ENCODE measurements around the gene IGFBP4.

IGFBP4 gene

DNA sequence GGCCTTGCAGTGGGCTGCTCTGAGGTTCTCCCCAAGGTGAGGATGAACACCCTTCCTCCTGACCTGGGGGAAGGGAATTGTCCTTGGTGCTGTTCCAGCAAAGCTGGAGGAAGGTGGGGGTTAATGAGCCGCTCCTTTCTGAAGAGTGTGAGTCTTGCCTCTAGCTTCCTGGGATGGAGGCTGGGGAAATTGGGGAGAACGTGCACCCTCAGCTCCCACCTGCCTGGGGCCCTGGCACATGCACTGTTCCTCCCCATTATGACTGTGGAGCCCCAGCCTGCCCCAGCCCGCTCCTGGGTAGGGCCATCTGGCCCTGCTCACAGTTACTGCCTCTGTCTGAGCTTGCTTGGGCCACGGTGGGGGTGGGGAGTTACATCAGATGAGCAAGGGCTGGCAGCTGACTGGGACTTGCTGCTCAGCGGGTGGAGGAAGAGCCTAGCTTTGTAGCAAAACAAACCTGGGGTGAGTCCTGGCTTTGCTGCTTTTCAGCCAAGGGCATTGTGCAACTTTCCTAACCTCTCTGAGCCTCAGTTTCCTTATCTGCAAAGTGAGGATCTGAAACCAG is 47.1 kb downstream of the IGFBP4 start:
- DNase-seq (ENCODE audit: low read depth): peak; percentile 92

DNA sequence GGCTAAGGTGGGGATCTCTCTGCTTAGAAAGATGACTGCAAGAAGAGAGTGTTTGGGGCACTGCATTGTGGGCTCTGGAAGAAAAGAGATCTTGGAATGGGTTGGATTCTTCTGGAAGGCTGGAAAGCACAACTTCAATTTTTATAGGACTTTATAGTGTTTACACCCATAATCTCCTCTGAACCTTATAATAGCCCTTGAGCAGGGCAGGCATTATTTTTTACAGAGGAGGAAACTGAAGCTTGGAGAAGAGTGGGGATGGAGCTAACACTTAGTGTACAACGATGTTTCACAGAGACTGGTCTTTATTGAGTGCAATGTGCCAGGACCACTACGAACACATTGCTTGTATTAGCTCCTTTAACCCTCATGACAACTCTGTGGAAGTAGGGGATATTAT is 47.7 kb downstream of the IGFBP4 start:
- no peak for DNase-seq (ENCODE audit: low read depth)

DNA sequence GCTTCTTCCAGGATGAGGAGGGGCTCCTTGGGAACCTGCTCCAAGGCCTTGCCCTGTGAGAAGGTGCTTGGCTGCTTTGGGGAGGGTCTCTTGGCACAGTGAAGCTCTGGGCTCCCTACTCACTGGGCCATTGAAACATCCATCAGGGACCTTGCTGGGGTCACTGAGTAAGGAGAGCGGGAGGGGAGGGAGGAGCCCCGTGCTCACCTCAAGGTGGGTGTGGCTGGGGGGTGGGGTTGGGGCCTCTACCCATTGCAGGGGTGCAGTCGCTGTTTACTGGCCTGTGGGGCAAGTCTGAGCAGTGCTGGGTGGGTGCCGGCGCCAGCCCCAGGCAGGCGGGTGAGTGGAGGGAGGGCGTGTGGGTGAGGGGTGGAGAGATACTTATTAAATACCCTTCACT is 48.2 kb downstream of the IGFBP4 start:
- DNase-seq (ENCODE audit: low read depth): no peak

DNA sequence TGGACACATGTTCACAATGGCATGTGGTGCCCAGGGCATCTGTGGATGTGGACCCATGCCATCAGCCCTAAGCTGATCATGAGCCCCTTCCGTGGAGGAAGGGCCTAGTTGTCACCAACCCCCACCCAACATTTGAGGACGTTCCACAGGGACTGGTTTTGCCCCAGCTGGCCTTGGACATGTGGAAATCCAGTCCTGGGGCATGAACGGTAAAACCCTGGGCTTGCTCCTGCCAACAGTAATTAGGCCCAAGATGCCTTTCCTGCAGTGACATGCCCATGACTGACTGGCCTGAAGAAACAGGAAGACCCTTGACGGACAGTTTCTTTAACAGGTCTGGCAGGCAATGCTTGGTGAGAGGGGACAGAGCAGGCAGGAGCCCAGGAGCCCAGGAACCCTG is 50.4 kb downstream of the IGFBP4 start:
- DNase-seq (ENCODE audit: low read depth): no peak

DNA sequence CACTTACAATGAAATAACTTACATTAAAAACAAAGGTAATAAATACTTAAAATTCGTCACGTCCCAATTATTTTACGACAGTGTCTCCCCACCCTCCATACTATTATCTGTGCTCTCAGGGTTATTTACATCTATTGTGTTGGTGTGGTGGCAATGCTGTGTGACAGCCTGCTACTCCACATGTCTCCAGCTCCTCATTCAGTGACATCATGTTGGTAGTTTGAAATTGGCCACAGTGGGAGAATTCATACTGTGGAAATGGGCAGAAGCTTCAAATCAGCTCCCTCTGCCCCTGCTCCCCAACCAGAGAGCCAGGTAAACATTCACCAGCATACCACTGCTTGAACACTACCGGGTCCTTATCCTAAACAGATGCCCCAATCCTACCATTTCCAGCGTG is 51.9 kb downstream of the IGFBP4 start:
- no peak for DNase-seq (ENCODE audit: low read depth)

DNA sequence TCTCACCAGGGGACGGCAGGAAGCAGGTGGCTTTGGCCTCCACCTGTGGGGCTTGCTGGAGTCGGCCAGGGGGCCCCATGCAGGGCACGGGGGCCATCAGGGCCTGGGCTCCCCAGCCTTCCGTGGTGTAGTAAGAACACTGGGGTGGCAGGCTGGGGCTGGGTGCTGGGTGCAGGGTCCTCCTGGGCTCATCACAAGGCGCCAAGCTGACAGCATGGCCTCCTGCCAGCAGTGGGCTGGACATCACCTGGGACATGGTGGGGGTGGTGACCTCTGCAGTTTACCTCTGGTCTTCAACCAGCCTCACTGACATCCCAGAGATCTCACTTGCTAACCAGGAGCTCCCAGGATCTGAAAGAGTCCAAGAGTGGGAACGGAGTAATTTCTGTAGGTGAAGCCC is 52.9 kb downstream of the IGFBP4 start:
- DNase-seq (ENCODE audit: low read depth): no peak

DNA sequence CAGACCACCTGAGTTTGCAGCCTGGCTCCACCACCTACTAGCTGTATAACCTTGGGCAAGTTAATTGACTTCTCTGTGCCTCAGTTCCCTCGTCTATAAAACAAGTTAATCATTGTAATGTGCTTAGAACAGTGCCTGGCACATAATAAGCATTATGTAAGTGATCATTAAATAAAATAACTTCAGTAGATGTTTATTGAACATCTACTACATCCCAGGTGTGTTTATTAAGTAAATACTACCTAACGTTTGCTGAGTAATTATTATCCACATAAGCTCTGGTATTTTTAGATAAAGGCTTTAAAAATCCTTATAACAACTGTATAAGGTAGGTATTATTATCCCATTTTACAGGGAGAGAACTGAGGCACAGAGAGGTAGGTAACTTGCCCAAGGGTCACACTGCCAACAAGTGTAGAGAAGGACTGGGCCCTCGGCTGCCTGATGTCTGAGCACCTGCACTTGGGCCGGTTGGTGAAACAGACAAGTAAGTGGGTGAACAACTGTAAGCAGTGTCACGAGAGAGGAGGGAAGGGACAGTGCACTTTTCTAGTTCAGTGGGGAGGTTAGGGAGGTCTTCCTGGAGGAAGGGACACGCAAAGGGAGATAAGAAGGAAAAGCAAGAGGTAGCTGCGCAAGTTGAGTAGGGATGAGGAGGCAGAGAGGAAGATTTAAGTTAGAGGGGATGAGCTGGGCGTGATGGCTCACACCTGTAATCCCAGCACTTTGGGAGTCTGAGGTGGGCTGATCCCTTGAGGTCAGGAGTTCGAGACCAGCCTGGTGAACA is 53.6 kb downstream of the IGFBP4 start:
- DNase-seq (ENCODE audit: low read depth): no peak

DNA sequence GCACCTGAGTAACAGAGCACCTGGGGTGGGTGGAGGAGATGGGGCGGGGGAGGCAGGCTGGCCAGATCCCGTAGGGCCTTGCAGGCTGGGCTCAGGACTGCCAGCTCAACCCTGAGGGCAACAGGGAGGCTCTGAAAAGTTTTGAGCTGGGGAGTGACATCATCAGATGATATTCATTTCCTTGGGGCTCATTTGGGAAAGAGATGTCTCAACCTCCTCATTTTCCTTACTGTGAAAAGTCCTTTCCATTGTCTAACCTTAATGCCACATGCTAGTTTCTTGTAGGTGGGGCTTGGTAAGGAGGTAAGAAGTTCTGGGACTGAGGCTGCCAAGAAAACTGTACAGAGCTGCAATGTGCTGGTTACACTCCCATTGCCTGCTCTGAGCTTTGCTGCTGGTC is 54.4 kb downstream of the IGFBP4 start:
- no peak for DNase-seq (ENCODE audit: low read depth)

DNA sequence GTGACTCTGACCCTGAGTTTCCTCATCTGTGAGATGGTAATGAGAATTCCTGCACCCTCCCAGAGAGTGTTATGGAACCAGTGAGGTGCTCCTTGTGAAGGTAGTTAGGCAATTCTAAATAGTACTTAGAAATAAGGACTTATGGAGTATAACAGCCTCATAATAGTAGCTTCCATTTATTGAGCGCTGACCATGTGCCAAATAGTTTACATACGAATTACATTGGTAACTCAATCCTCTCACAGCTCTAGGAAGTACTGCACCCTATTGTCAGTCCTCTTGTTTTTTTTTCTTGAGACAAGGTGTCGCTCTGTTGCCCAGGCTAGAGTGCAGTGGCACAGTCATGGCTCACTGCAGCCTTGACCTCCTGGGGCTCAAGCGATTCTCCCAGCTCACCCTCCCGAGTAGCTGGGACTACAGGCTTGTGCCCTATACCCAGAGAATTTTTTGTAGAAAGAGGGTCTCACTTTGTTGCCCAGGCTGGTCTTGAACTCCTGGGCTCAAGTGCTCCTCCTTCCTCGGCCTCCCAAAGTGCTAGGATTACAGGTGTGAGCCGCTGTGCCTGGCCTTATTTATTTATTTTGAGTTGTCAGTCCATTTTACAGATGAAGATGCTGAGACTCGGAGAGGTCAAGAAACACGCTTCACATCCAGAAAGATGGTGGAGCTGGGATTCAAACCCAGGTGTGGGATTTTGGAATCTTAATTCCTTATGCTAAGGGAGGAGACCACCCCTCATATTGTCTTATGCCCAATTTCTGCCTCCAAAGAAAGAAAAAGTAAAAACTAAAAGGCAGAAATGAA is 55.2 kb downstream of the IGFBP4 start:
- no peak for DNase-seq (ENCODE audit: low read depth)

DNA sequence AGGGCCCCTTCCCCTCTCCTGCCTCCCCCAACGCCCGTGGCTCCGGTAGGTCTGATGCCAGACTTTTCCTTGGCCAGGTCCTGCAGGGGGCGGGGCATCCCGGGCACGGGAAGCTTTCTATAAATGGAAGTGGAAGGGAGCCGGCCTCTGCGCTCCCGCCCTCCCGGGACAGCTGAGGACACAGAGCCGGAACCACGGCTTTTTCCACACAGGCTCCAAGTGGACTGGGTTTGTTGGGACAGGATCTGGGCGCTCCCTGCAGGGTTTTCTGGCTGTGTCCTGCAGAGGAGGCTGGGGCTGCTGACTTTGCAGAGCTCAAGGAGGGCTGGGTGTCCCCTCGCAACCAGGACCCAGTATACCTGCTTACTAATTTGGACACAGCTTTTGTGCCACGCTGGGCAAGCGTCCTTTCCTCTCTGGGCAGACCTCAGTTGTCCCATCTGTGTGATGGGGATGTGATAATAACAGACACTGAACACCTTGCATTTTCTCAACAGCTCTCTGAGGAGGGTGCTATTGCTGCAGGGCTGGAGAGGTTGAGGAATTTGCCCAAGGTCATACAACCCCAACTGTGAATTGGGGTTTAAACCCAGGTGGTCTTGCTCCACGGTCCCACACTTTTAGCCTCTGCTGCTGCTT is 56.4 kb downstream of the IGFBP4 start:
- DNase-seq (ENCODE audit: low read depth): peak; percentile 80

DNA sequence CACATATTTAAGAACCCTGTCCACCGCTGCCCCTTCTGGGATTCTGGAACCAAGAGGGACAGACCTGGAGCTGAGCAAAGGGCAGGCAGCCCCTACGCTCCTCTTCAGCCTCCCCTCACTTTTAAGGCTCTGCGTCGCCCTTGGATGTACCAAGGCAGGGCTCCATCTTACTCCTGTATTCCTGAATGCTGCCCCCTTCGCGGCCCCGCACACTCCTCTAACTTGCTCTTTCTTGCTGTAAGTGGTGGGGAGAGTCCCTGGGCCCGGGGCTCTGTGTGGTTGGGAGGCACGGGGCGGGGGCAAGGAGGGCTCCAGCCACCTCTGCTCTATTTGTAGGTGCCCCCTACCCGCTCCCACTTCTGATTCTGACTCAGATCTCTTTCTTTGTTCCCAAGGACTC is 56.9 kb downstream of the IGFBP4 start:
- no peak for DNase-seq (ENCODE audit: low read depth)

DNA sequence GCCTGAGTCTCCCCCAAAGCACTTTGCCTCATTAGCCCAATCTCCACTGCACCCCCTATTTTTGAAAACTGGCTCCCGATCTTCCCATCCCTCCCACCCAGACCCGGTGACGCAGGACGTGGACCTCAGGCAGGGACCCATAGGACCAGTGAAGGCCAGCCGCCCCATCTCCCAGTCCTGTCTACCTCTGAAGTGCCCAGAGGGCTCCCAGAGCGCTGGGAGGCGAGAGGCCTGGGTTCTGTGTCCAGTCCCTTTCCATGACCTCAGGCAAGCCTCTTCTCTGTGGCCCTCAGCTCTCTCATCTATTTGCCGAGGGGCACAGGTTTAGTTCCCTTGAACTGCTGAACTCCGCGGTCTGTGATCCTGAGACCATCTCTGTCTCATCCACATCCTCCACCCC is 57.5 kb downstream of the IGFBP4 start:
- no peak for DNase-seq (ENCODE audit: low read depth)

DNA sequence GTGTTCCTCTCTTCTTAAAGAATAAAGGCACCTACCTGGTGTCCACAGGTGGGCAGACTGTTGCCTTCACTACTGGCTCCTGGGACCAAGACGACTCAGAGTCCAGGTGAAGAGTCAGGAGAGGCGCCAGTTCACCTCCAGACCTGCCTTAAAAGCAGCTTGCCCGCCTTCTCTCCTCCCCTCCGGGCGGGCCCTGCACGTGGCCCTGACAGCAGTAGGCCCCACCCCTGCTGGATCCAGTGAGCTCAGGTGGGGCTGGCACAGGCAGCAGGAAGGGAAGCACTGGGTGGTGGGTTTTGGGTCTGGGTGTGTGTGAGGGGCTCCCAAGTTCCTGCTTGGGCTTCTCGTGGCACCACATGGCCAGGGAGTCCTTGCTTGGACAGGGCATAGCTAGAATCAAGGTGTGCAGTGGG is 58.3 kb downstream of the IGFBP4 start, which contains the start of gene TNS4:
TSS of gene TNS4 (minus strand) at position 125 of the 413 bp plus-strand sequence. CDS start 5,198 bp downstream, outside the sequence.
- DNase-seq (ENCODE audit: low read depth): no peak

DNA sequence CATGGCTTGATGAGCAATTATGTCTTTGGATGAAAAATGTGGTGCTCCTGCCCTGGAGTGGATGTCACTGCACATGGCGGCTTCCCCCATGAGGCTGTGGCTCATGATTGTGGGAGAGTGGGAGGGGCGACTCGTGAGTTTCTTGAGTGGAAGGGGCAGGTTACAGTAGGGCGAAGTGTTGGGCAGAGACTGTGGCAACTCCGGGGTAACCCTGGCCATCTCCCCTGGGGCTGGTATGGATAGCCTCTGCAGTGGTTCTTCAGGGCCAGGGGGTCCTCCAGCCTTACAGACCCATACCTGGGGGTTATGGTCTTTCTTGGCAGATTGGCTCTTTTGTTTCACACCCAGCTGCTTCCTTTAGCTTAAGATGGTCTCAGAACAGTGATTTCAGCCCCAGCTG is 59.5 kb downstream of the IGFBP4 start:
- DNase-seq (ENCODE audit: low read depth): no peak

DNA sequence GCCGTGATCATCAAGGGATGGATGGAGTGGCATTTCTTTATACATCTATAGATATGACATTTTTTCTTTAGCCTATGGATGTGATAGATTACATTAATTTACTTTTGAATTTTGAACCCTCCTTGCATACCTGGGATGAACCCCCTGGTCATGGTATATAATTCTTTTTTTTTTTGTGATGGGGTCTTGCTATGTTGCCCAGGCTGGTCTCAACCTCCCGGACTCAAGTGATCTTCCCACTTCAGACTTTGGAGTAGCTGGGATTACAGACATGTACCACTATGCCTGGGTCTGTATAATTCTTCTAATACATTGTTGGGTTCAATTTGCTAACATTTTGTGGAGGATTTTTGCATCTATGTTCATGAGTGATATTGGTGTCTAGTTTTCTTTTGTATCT is 59.9 kb downstream of the IGFBP4 start:
- DNase-seq (ENCODE audit: low read depth): no peak

DNA sequence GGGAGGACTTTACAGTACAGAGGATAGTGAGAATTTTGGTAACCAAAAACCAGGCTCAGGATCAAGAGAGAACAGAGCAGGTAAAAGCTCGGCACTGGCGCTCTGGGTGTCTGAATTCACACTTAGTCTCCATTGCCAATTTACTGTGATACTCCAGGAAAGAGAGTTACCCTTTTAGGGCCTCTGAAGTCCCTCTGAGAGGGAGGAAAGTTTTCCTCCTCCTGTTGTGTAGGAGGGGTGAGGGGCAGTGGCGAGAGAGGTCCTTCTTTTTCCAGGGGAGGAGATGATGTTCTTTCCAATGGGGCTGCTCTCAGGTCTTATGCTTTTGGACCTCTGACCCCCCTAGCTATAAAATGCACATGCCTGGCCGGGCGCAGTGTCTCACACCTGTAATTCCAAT is 63.5 kb downstream of the IGFBP4 start:
- no peak for DNase-seq (ENCODE audit: low read depth)
